IPS-18a (cell line): ENCODE results near the gene FAM210A.
"Not testable (repeated sequence)": the region's sequence is repeated elsewhere in the genome, so short reads cannot be mapped to it uniquely, and the experiment has no call there.

Source experiments
- H3K27ac ChIP-seq: one replicate; pipeline ENCODE4 v1.5.1; 2013; ENCODE audit warnings: low read length
- H3K27me3 ChIP-seq: one replicate; pipeline ENCODE4 v1.6.1; 2013; ENCODE audit warnings: mild to moderate bottlenecking, low read length; ENCODE audit not compliant: control insufficient read depth, insufficient read depth
- H3K36me3 ChIP-seq: one replicate; pipeline ENCODE4 v1.6.1; 2013; ENCODE audit warnings: low read depth, low read length; ENCODE audit not compliant: control insufficient read depth
- H3K4me1 ChIP-seq: one replicate; pipeline ENCODE4 v1.6.1; 2013; ENCODE audit warnings: low read depth, low read length; ENCODE audit not compliant: control insufficient read depth
- H3K4me3 ChIP-seq: one replicate; pipeline ENCODE4 v1.5.1; 2013; ENCODE audit warnings: low read length
- H3K9ac ChIP-seq: one replicate; pipeline ENCODE4 v1.6.1; 2013; ENCODE audit warnings: mild to moderate bottlenecking, low read length, moderate library complexity
- H3K9me3 ChIP-seq: one replicate; pipeline ENCODE4 v1.6.1; 2013; ENCODE audit warnings: low read depth, low read length; ENCODE audit not compliant: control insufficient read depth

The FAM210A gene

DNA sequence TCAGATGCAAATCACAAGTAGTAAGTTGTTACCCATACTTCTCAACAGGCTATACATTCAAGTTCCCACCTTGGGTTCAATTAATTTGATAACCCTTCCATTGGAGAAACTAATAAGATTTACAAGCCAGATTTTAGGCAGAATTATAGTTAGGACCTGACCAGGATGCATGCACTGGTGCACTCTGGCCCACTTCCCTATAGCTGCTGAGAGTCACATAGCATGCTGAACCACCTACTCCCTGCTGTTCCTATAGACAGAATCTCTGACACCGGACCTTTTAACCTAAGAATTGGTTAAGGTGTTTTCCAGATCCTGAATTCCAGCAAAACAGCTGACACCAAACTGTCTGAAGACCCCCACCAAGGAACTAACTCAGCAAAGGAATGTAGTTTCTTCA is 26.2 kb downstream of the FAM210A start:
- no peak overlapping the region for H3K27ac ChIP-seq
- no peak overlapping the region for H3K4me3 ChIP-seq
- H3K36me3 ChIP-seq, result peaks cover 2% of the 10 kb centered on the region
- H3K9me3 ChIP-seq, result peaks cover 41% of the 10 kb centered on the region
- no peaks in the 10 kb centered on the region for H3K4me1 ChIP-seq
- H3K9ac ChIP-seq, result no peak overlapping the region
- H3K27me3 ChIP-seq, result no peaks in the 10 kb centered on the region

DNA sequence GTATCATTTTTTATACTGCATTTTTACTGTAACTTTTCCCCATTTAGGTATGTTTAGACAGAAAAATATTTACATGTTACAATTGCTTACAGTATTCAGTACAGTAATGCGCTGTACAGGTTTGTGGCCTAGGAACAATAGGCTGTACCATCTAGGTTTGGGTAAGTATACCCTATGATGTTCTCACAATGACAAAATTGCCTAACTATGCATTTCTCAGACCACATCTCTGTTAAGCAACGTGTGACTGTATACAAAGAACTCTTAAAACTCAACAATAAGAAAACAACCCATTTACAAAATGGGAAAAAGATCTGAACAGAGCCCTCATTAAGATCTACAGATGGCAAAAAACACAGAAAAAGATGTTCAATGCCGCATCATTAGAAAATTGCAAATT is 29.4 kb downstream of the FAM210A start:
- H3K9ac ChIP-seq, result no peak overlapping the region
- no peak overlapping the region for H3K27ac ChIP-seq
- no peaks in the 10 kb centered on the region for H3K36me3 ChIP-seq
- no peak overlapping the region for H3K4me3 ChIP-seq
- no peaks in the 10 kb centered on the region for H3K27me3 ChIP-seq
- H3K9me3 ChIP-seq, result peaks cover 12% of the 10 kb centered on the region
- no peaks in the 10 kb centered on the region for H3K4me1 ChIP-seq

DNA sequence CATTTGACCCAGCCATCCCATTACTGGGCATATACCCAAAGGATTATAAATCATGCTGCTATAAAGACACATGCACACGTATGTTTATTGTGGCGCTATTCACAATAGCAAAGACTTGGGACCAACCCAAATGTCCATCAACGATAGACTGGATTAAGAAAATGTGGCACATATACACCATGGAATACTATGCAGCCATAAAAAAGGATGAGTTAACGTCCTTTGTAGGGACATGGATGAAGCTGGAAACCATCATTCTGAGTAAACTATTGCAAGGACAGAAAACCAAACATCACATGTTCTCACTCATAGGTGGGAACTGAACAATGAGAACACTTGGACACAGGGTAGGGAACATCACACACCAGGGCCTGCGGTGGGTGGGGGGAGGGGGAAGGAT is 31.0 kb downstream of the FAM210A start:
- H3K9ac ChIP-seq, H3K4me1 ChIP-seq, H3K4me3 ChIP-seq, H3K9me3 ChIP-seq, H3K27me3 ChIP-seq, H3K27ac ChIP-seq, H3K36me3 ChIP-seq: not testable (repeated sequence)

DNA sequence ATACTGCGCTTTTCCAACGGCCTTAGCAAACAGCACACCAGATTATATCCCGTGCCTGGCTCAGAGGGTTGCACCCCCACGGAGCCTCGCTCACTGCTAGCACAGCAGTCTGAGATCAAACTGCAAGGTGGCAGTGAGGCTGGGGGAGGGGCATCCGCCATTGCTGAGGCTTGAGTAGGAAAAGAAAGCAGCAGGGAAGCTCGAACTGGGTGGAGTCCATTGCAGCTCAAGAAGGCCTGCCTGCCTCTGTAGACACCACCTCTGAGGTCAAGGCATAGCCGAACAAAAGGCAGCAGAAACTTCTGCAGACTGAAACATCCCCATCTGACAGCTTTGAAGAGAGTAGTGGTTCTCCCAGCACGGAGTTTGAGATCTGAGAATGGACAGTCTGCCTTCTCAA is 36.3 kb downstream of the FAM210A start:
- not testable (repeated sequence) for H3K9me3 ChIP-seq, H3K4me3 ChIP-seq, H3K36me3 ChIP-seq, H3K27ac ChIP-seq, H3K4me1 ChIP-seq, H3K9ac ChIP-seq, H3K27me3 ChIP-seq

DNA sequence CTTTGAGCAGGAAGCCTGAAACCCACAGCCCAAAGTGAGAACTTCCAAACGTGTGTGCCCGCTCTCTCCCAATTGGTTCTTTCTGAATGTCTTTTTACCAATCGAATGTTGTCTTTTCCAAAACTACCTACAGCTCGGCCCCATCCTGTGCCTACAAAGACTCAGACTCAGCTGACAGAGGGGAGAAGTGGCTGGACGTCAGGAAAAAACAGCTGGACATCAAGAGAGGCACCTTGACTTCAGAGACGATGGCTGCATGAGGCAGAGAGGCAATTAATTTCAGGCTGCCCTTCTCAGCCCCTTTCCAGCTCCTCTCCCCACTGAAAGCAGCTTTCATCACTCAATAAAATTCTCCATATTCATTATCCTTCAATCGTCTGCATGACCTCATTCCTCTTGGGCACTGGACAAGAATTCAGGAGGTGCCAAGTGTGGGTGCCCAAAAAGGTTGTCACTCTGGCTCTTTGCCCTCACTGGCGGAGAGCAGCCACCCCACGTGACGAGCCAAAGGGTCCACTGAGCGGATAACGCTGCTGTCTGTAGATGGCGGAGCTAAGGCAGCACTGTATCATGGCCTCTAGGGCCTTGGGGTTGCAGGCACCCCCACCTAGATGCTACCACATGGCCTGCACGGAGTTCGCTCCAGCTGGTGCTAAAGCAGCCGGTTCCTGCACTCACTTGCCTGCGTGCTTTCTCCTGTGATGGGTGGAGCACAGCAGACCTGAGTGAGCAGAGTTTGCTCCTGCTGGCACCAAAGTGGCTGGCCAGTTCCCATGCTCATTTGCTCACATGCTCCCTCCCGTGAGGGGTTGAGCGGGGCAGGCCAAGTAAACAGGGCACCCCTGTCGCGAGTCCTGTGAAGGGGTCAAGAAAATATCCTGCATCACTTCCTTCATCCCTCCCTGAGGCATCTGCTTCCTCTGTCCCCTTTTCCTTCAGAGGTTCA is 37.9 kb downstream of the FAM210A start:
- Histone ChIP-seq H3K36me3 (no peaks in the 10 kb centered on the region), H3K9me3 (no peaks in the 10 kb centered on the region), H3K9ac (no peak overlapping the region), H3K27ac (no peak overlapping the region), H3K4me3 (no peak overlapping the region), H3K27me3 (no peaks in the 10 kb centered on the region), H3K4me1 (no peaks in the 10 kb centered on the region)

DNA sequence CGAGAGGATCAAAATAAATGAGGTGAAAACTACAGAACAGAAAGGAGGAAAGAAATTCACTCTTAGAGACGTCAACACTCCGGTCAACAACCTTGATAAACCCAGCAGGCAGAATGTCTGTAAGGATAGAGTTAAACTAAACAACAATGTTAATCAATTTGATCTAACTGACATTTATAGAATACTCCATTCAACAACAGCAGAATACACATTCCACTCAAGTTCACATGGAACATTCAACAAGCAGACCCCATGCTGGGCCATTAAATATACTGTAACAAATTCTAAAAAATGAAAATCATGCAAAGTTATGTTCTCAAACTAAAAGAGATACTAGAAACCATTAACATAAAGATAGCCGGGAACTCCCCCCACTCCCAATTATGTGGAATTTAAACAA is 41.8 kb downstream of the FAM210A start:
- H3K9ac ChIP-seq, result no peak overlapping the region
- no peaks in the 10 kb centered on the region for H3K36me3 ChIP-seq
- H3K4me1 ChIP-seq, result no peaks in the 10 kb centered on the region
- no peak overlapping the region for H3K4me3 ChIP-seq
- no peaks in the 10 kb centered on the region for H3K9me3 ChIP-seq
- H3K27ac ChIP-seq, result no peak overlapping the region
- no peaks in the 10 kb centered on the region for H3K27me3 ChIP-seq

DNA sequence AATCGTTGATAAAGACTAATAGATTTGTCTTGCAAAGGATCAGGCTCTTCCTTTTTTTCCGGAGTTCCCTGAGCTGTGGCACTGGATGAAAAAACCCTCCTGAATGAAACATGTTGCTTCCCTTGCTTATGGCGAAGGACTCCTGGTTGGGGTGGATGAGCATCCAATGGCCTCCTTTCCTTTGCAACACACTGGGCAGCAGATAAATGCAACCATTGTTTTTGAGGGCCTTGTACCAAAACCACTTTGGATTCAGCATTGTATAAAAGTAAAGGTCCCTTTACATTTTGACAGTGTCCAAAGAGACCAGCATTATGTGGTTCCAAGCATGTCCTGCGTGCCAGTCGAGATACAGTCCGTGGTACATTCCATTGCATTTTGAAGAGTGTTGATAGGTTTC is 44.7 kb downstream of the FAM210A start:
- Histone ChIP-seq H3K36me3 (no peaks in the 10 kb centered on the region), H3K9me3 (peaks cover 2% of the 10 kb centered on the region), H3K4me1 (no peaks in the 10 kb centered on the region), H3K4me3 (no peak overlapping the region), H3K27ac (no peak overlapping the region), H3K9ac (no peak overlapping the region), H3K27me3 (no peaks in the 10 kb centered on the region)

DNA sequence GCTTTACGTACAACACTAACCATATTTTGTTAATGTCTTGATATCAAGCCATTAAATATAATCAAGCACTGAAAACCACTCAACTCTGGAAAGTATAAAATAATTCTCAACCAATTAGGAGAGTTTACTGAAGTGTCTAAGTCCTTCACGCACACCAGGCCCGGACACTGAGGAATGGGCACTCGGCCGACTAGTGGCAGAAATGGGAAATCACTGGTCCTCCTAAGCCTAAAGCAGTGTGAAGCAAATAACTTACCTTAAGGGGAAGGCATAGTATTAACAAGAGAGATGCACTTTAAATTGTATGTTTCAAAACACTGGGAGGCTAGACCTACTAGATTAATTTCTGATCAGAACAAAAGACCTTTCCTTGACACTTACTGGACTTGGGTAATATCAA is 45.7 kb downstream of the FAM210A start:
- Histone ChIP-seq H3K27ac (no peak overlapping the region), H3K9ac (no peak overlapping the region), H3K9me3 (peaks cover 6% of the 10 kb centered on the region), H3K36me3 (no peaks in the 10 kb centered on the region), H3K27me3 (no peaks in the 10 kb centered on the region), H3K4me3 (no peak overlapping the region), H3K4me1 (no peaks in the 10 kb centered on the region)

DNA sequence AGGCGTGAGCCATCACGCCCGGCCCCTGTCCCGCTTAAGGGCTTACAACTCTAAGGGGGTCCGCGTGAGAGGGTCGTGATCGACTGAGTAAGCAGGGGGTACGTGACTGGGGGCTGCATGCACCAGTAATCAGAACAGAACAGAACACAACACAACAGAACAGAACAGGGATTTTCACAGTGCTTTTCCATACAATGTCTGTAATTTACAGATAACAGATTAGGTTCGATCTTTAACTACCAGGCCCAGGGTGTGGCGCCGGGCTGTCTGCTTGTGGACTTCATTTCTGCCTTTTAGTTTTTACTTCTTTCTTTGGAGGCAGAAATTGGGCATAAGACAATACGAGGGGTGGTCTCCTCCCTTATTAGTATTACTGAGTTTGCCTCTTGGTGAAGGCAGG is 49.0 kb downstream of the FAM210A start:
- not testable (repeated sequence) for H3K36me3 ChIP-seq, H3K4me3 ChIP-seq, H3K9me3 ChIP-seq, H3K9ac ChIP-seq, H3K4me1 ChIP-seq, H3K27me3 ChIP-seq, H3K27ac ChIP-seq

DNA sequence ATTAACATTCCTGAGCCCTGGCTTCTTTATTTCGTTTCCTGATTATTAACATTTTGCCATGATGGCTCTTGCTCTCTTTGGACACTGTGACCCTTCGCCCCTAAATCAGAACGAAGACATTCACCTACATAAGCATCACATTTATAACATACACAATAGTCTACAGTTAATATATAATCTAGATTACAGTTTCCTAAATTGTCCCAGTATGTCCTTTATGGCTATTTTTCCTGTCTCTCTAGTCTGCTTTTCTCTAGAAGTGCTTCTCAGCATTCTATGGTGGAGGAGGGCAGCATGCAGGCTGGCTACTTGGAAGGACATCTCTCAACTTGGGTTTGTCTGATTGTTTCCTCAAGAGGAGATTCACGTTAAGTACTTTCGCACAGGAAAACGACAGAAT is 49.9 kb downstream of the FAM210A start:
- Histone ChIP-seq H3K4me3 (no peak overlapping the region), H3K27me3 (no peaks in the 10 kb centered on the region), H3K36me3 (no peaks in the 10 kb centered on the region), H3K9me3 (peaks cover 6% of the 10 kb centered on the region), H3K27ac (no peak overlapping the region), H3K9ac (no peak overlapping the region), H3K4me1 (no peaks in the 10 kb centered on the region)

DNA sequence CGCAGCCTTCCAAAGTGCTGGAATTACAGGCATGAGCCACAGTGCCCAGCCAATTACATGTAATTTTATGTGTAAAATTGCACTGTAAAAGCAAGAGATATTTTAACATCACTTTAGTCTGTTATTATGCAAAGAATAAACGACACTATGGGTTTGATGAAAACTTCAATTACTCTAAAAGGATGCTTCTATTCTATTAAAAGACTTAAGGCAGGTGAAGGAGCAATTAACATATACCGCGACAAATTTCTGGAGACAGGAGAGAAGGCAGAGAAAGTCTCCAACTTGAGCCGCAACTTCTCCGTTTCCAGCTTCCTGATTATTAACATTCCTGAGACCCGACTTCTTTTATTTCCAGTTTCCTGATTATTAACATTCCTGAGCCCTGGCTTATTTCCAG is 53.7 kb downstream of the FAM210A start:
- no peak overlapping the region for H3K27ac ChIP-seq
- H3K36me3 ChIP-seq, result no peaks in the 10 kb centered on the region
- no peak overlapping the region for H3K4me3 ChIP-seq
- H3K9ac ChIP-seq, result no peak overlapping the region
- no peaks in the 10 kb centered on the region for H3K4me1 ChIP-seq
- no peaks in the 10 kb centered on the region for H3K27me3 ChIP-seq
- H3K9me3 ChIP-seq, result peaks cover 6% of the 10 kb centered on the region

DNA sequence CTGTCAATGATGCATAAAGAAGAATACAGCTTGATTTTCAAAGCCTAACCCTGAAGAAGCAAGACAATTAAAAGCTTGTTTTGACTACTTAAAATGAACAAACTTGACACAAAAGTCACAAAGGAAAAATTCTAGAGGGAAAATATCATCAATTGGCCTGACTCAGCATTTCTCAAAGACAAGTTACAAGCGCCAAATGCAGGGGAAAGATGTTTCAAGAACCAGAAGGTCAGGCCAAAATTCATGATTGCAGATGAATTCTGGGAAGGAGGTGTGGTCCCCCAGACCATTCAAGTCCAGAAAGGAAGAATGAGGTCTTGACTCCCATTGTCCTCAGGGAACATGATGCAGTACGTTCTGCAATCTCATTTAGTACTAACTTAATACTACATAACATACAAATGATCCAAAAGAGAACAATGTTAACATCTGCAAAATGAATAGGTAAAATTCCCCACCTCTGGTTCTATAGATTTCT is 64.5 kb downstream of the FAM210A start:
- H3K4me1 ChIP-seq, result no peaks in the 10 kb centered on the region
- H3K9ac ChIP-seq, result no peak overlapping the region
- H3K36me3 ChIP-seq, result peaks cover 4% of the 10 kb centered on the region
- no peaks in the 10 kb centered on the region for H3K9me3 ChIP-seq
- no peak overlapping the region for H3K4me3 ChIP-seq
- H3K27me3 ChIP-seq, result no peaks in the 10 kb centered on the region
- H3K27ac ChIP-seq, result no peak overlapping the region
